Skeletal muscle tissue (tissue), 4 donors: ENCODE measurements around the gene OCRL. TPM values are rescaled to one million over a fixed set of nuclear protein-coding genes. Genes with fewer than 3 reads are reported as not detected.
"Not testable (repeated sequence)": the region's sequence is repeated elsewhere in the genome, so short reads cannot be mapped to it uniquely, and the experiment has no call there.

Experiments
- H3K27ac ChIP-seq: one replicate; pipeline ENCODE4 v1.7.0; 2013; ENCODE audit warnings: mild to moderate bottlenecking, low read depth, low read length, inconsistent platforms
- H3K27me3 ChIP-seq, 3 donors: one replicate each; pipeline ENCODE4 v1.7.0; 2013; ENCODE audit warnings: low read length in 3 of 3; ENCODE audit not compliant: control insufficient read depth in 3 of 3, insufficient read depth in 3 of 3
- H3K36me3 ChIP-seq, 3 donors: one replicate each; pipeline ENCODE4 v1.7.0; 2013; ENCODE audit warnings: low read length in 3 of 3; ENCODE audit not compliant: control insufficient read depth in 3 of 3, insufficient read depth in 3 of 3
- H3K4me1 ChIP-seq, 3 donors: one replicate each; pipeline ENCODE4 v1.7.0; 2013; ENCODE audit warnings: low read length in 3 of 3, mild to moderate bottlenecking in 3 of 3; ENCODE audit not compliant: control insufficient read depth in 3 of 3, insufficient read depth in 3 of 3
- H3K4me3 ChIP-seq, 3 donors: one replicate each; pipeline ENCODE4 v1.7.0; 2013; ENCODE audit warnings: low read length in 3 of 3
- H3K9ac ChIP-seq, 3 donors: one replicate each; pipeline ENCODE4 v1.7.0; 2013; ENCODE audit warnings: low read length in 3 of 3, mild to moderate bottlenecking in 3 of 3, moderate library complexity in 2 of 3, low read depth in 1 of 3
- H3K9me3 ChIP-seq, 3 donors: one replicate each; pipeline ENCODE4 v1.7.0; 2013; ENCODE audit warnings: low read length in 3 of 3; ENCODE audit not compliant: control insufficient read depth in 3 of 3
- total RNA-seq: library from RNA; depleted of rRNA; stranded (reverse); fragments of >200 nt; gene quantifications from one replicate; pipeline ENCODE4 v1.2.3, GENCODE V29; 2014
- donor health status: Osteomylitis.

Gene OCRL
- total RNA-seq, 1 donor from 2014 or later, result 8.4 TPM

DNA sequence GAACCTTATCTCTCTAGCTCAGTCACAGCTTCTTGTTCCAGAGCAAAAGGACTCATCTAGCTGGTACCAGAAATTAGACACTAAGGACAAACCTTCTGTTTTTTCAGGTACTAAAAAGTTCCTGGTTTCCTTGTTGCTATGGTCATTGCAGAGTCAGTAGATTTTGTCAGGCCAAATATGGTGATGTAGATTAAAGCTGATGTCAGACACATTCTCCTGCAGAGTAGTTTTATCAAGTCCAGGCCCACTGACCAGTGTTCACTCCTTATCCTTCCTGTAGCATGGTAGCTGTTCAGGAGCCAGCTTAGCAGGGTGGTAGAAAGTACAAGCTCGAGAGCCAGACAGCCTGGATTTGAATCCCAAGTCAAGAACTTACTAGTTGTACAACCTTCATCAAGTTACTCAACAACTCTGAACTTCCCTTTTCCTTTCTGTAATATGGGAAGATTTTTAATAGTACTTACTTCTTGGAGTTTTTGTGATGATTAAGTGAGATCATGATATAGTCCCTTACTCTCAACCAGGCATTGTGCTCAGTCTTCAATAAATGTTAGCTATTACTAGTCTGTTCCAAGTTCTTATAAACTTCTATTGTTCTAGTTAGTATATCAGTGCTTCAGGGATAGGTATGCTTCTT, 17.9 kb downstream of the OCRL start:
- no peak overlapping the region for H3K27ac ChIP-seq

DNA sequence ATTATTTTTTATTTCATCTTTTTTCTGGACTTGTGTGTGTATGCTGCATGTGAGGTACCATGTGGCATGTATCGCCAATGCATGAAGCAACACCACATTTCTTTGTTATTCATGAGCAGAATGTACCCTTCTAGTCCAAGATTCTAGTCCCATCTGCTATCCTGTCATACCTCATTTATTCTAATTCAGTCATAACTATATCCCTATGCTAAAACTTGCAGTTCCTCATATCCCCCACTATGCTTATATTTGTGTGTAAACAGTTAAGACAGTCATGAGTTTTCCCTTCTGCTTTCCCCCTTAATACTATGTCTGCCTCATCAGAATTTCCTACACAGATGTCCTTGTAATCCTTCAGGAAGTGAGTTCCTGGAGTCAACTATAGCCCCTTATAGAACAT, 19.7 kb downstream of the OCRL start:
- H3K9me3 ChIP-seq, result no peaks in the 10 kb centered on the region
- peaks cover 5 to 42% (median 15%) of the 10 kb centered on the region in 3 donors for H3K36me3 ChIP-seq
- H3K4me3 ChIP-seq, result no peak overlapping the region
- H3K9ac ChIP-seq, result no peak overlapping the region
- no peak overlapping the region for H3K27ac ChIP-seq
- H3K27me3 ChIP-seq, result no peaks in the 10 kb centered on the region
- H3K4me1 ChIP-seq, result no peaks in the 10 kb centered on the region

More for the DNA sequence above, 17.9 kb downstream of the OCRL start:
- no peaks in the 10 kb centered on the region for H3K4me1 ChIP-seq
- H3K9me3 ChIP-seq, result no peaks in the 10 kb centered on the region
- H3K36me3 ChIP-seq, result peaks cover 5 to 42% (median 15%) of the 10 kb centered on the region in 3 donors
- no peak overlapping the region for H3K9ac ChIP-seq
- H3K4me3 ChIP-seq, result no peak overlapping the region
- H3K27me3 ChIP-seq, result no peaks in the 10 kb centered on the region

DNA sequence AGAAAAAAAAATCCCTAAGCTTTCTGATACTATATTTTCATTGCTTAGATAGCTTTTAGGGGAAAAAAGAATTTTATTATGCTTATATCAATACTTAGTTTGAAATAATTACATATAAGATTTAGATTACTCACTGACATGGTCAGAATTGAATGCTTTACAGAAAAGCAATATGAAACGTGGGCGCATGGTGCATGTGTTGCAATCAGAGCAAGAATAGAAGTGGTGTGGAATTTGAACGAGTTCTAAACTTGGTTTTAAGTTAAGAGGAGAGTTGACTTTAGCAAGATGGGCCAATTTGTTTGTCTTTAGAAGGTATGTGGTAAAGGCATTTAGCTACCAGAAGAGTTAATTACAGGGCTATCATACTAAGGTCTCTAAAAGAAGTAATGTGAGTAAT, 21.4 kb downstream of the OCRL start:
- no peak overlapping the region for H3K27ac ChIP-seq
- no peaks in the 10 kb centered on the region for H3K9me3 ChIP-seq
- H3K4me3 ChIP-seq, result no peak overlapping the region
- H3K27me3 ChIP-seq, result no peaks in the 10 kb centered on the region
- peaks cover 5 to 40% (median 15%) of the 10 kb centered on the region in 3 donors for H3K36me3 ChIP-seq
- H3K9ac ChIP-seq, result no peak overlapping the region
- H3K4me1 ChIP-seq, result no peaks in the 10 kb centered on the region

DNA sequence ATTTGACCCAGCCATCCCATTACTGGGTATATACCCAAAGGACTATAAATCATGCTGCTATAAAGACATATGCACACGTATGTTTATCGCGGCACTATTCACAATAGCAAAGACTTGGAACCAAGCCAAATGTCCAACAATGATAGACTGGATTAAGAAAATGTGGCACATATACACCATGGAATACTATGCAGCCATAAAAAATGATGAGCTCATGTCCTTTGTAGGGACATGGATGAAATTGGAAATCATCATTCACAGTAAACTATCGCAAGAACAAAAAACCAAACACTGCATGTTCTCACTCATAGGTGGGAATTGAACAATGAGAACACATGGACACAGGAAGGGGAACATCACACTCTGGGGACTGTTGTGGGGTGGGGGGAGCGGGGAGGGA, 24.3 kb downstream of the OCRL start:
- not testable (repeated sequence) for H3K4me3 ChIP-seq, H3K4me1 ChIP-seq, H3K9me3 ChIP-seq, H3K27me3 ChIP-seq, H3K9ac ChIP-seq, H3K27ac ChIP-seq
- H3K36me3 ChIP-seq, result peaks cover 6 to 29% (median 17%) of the 10 kb centered on the region in 3 donors

DNA sequence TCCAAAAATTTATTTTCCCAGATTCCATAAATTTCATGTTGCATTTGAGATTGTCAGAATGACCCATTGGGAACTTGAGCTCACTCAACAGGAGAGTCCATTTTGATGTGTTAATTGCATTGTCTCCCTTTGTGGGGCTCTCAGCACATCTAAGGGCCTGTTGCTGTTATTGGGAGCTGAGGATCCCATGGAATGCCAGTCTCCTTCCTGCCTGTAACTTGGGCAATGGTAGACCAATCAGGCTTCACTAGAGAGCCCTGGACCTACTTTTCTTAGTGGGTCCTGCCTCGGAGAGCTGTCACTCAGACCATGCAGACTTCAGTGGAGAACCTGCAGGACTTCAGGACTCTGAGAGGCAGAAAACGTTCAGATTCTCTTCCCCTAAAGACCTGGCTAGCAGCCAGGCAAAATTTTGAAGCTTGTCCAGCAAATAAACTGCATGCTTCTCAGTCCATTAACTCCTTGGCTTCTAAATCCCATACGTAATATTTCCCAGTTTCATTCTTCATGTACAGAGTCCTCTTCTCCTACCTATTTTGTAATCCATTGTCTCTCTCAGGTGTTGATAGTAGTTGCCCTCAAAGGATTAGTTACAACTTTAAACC, 25.1 kb downstream of the OCRL start:
- H3K4me1 ChIP-seq, result no peaks in the 10 kb centered on the region
- H3K27me3 ChIP-seq, result no peaks in the 10 kb centered on the region
- H3K4me3 ChIP-seq, result no peak overlapping the region
- H3K36me3 ChIP-seq, result peaks cover 5 to 28% (median 12%) of the 10 kb centered on the region in 3 donors
- no peaks in the 10 kb centered on the region for H3K9me3 ChIP-seq
- no peak overlapping the region for H3K27ac ChIP-seq
- no peak overlapping the region for H3K9ac ChIP-seq

DNA sequence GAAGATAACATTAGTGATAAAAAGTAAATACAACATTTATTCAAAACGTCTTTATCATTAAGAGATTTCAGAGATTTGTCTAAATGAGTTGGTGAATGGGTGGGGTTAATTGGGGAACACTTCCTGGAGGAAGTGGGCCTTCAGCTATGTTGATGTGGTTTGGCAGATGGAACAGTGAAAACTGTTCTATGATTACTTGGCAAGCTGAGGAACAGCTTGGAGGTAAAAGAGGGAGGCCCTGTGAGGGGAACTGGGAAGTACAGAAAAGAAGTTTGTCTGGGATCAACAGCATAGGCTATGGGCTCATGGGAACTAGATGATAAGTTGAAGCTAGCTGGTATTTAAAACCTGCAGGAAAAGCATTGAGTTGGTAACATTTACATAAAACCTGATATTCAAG, 26.0 kb downstream of the OCRL start:
- Histone ChIP-seq H3K9ac (no peak overlapping the region), H3K4me3 (no peak overlapping the region), H3K36me3 (peaks cover 3 to 32% (median 12%) of the 10 kb centered on the region in 3 donors), H3K27me3 (no peaks in the 10 kb centered on the region), H3K27ac (no peak overlapping the region), H3K9me3 (no peaks in the 10 kb centered on the region), H3K4me1 (no peaks in the 10 kb centered on the region)

DNA sequence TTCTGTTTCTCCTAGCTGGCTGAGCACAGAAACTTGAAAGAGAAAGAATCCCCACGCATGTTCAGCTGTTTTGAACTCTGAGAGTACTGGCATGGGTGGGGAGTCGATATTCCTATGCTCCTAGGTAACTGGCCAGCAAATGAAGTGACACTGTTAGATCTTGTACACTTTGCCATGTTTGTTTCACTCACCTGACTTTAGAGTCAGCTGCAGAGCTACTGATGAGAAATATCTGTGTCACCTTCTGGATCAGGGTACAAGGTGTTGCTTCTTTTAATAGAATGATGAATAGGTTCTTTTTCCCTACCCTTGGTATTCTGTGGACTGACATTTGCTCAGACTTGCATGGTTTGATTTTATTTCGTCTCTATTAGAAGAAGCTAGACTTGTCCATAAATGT, 28.3 kb downstream of the OCRL start:
- Histone ChIP-seq H3K9me3 (no peaks in the 10 kb centered on the region), H3K36me3 (peaks cover 3 to 24% (median 8%) of the 10 kb centered on the region in 3 donors), H3K9ac (no peak overlapping the region), H3K27ac (no peak overlapping the region), H3K27me3 (no peaks in the 10 kb centered on the region), H3K4me1 (peaks cover 0 to 3% (median 0%) of the 10 kb centered on the region in 3 donors), H3K4me3 (no peak overlapping the region)

DNA sequence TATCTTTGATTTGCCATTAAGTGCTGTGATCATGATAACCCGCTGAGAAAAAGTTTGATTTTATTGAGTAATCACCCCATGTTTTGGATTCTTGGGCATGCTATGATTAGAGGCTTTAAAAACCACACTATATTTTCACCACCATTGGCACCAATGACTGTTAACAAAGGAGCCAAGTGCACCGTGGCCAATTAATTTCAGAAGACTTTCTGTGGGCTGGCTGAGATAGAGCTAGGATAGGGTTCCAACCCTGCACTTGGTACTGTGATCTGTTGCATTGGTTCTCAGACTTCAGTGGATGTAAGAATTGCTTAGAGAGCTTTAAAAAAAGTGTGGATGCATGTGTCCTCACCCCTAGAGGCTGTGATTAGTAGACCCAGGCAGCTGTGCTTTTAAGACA, 32.4 kb downstream of the OCRL start:
- H3K27ac ChIP-seq, result no peak overlapping the region
- H3K4me1 ChIP-seq, result peaks cover 0 to 3% (median 0%) of the 10 kb centered on the region in 3 donors
- no peak overlapping the region for H3K9ac ChIP-seq
- H3K4me3 ChIP-seq, result no peak overlapping the region
- no peaks in the 10 kb centered on the region for H3K27me3 ChIP-seq
- H3K9me3 ChIP-seq, result no peaks in the 10 kb centered on the region
- peaks cover 8 to 36% (median 20%) of the 10 kb centered on the region in 3 donors for H3K36me3 ChIP-seq

DNA sequence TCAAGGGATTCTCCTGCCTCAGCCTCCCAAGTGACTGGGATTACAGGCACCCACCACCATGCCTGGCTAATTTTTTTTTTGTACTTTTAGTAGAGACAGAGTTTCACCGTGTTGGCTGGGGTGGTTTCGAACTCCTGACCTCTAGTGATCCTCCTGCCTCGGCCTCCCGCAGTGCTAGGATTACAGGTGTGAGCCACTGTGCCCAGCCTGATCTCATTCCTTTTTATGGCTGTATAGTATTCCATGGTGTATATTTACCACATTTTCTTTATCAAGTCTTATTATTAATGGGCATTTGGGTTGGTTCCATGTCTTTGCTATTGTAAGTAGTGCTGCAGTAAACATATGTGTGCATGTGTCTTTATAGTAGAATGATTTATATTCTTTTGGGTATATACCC, 33.6 kb downstream of the OCRL start:
- not testable (repeated sequence) for H3K9me3 ChIP-seq, H3K27ac ChIP-seq, H3K27me3 ChIP-seq, H3K9ac ChIP-seq, H3K4me1 ChIP-seq, H3K4me3 ChIP-seq
- peaks cover 5 to 30% (median 20%) of the 10 kb centered on the region in 3 donors for H3K36me3 ChIP-seq

DNA sequence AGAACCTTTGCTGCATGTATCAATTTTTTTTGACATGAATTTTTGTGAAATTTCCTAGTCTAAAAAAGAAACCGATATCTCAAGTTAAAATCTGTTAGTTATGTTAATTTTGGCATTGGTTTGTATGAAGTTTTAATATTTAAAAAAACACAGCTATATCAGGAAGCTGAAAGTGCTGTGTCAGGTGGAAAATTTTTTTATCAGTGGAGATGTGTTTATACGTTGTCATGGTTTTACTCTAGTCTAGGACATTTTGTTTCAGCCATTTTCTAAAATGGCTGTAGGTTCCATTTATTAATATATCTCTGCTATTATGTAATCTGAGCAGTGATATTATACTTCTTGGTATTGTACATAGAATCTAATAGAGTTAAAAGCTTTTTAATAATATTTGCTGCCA, 34.2 kb downstream of the OCRL start:
- Histone ChIP-seq H3K4me1 (peaks cover 0 to 3% (median 0%) of the 10 kb centered on the region in 3 donors), H3K9ac (no peak overlapping the region), H3K4me3 (no peak overlapping the region), H3K27ac (no peak overlapping the region), H3K27me3 (no peaks in the 10 kb centered on the region), H3K36me3 (peaks cover 5 to 28% (median 16%) of the 10 kb centered on the region in 3 donors), H3K9me3 (no peaks in the 10 kb centered on the region)
